Measurements from ENCODE around the gene URM1.

URM1 gene

DNA sequence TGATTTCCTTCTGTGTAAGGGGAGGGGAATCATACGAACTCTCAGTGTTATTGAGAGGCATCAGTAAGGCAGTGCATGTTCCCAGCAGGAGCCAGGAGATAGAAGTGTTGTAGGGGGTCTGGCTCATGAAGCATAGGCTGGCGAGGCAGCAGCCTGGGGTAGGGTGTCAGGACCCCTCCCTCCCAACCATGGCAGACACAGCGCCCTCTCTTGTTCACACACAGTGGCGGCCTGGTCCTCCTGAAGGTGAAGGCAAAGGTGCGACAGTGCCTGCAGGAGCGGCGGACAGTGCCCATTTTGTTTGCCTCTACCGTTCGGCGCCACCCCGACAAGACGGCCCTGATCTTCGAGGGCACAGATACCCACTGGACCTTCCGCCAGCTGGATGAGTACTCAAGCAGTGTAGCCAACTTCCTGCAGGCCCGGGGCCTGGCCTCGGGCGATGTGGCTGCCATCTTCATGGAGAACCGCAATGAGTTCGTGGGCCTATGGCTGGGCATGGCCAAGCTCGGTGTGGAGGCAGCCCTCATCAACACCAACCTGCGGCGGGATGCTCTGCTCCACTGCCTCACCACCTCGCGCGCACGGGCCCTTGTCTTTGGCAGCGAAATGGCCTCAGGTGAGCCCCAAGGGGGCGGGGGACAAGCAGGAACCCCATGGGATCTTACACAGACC is 26.1 kb upstream of the URM1 start:
- DNase-seq (ENCODE audit: low read depth in 3 of 3, low spot score in 1 of 3), result no peak

DNA sequence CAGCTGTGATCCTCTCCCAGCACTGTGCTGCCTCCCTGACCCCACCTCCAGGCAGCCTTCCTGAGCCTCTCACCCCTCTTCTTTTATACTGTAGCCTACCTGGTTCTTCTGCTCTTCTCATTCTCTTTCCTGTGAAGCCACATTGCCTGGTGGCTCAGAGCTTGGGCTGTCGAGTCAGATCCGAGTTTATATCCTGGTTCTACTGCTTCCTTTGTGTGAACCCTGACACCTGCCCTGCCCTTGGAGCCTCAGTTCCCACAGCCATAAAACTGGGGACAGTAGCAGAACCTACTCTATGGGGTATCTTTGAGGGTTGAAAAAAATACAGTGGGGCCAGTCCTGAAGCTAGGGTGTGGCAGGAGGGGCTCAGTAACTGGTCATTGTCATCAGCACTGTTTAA is 22.0 kb upstream of the URM1 start:
- no peak for DNase-seq (ENCODE audit: low read depth in 3 of 3, low spot score in 1 of 3)

DNA sequence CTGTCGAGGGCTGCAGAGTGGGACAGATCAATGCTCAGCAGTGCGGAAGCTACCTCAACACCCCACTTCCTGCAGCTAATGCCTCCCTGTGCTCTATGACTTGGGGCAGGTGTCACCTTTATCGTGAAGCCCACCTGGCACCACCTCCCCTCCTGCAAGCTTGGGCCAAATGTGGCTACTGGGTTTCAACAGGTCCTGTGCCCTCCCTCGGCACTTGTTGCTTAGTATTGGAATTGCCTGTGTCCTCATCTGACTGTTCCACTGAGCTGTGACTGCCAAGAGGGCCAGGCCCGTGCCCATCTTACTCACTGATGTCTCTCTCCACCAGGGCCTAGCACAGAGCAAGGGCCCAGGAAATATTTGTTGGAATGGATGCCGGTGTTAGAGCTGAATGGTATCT is 21.4 kb upstream of the URM1 start:
- DNase-seq (ENCODE audit: low read depth in 3 of 3, low spot score in 1 of 3), result no peak

DNA sequence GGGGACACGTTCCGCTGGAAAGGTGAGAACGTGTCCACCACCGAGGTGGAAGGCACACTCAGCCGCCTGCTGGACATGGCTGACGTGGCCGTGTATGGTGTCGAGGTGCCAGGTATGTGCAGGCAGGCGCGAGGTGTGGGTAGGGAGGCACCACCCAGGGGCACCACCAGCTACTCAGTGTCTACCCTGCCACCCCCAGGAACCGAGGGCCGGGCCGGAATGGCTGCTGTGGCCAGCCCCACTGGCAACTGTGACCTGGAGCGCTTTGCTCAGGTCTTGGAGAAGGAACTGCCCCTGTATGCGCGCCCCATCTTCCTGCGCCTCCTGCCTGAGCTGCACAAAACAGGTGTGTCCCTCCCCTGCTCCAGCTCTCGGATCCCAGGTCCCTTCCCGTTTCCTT is 15.7 kb upstream of the URM1 start:
- DNase-seq (ENCODE audit: low read depth in 3 of 3, low spot score in 1 of 3), result no peak

DNA sequence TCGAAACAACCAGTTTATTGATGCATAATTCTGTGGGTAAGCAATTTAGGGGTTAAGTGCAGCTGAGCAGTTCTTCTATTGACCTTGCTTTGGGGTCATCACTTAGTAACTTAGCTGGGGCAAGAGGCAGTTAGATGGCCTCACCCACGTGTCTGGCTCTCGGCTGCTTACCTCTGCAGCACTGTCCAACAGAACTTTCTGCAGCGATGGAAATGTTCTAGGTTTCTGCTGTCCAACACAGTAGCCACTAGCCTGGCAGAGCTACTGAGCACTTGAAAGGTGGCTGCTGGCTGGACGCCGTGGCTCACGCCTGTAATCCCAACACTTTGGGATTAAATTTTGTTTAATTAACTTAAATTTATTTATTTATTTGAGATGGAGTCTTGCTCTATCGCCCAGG is 13.1 kb upstream of the URM1 start:
- no peak for DNase-seq (ENCODE audit: low read depth in 3 of 3, low spot score in 1 of 3)

DNA sequence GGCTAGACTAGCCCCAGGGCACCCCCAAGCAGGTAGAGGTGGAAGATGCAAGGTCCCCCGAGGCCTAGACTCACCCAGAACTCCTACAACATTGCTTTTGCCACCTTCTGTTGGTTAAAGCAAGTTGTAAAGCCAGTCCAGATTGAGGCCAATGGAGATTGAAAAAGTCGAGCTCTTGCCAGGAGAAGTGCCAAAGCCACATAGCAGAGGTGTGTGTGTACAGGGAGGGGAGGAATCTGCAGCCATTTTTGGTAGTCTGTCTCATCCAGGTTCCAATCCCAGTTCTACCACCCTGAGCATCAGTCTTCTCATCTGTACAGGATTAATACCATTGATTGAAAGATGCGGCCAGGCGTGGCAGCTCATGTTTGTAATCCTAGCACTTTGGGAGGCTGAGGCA is 12.3 kb upstream of the URM1 start:
- DNase-seq (ENCODE audit: low read depth in 3 of 3, low spot score in 1 of 3), result no peak

- no peak for DNase-seq (ENCODE audit: low read depth in 3 of 3, low spot score in 1 of 3)
These were observed 10.3 kb upstream of the URM1 start for GRCh38 chr9:128360826-128361225.

- DNase-seq (ENCODE audit: low read depth in 3 of 3, low spot score in 1 of 3), result no peak
These were observed 9.7 kb upstream of the URM1 start for GRCh38 chr9:128361296-128361985.

GRCh38 chr9:128361986-128362646 is 9.1 kb upstream of the URM1 start:
- peak; percentile 30 to 45 (median 41) for DNase-seq (ENCODE audit: low read depth in 3 of 3, low spot score in 1 of 3)

DNA sequence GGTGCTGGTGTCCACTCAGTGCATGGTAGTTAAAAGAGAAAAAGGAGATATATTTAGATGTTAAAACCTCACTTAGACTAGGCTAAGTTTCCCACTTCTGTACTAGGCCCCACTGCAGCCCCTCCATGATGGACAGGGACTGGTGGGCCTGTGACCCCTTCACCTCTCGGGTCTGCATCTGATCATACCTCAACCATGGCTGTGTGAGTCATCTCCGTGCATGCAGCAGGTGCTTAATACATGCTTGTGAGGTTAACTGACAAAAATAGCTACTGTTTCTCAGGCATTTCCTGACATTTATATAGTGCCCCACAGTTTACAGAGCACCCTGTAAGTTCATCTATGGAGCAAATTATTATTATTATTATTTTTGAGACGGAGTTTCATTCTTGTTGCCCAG is 8.4 kb upstream of the URM1 start:
- no peak for DNase-seq (ENCODE audit: low read depth in 3 of 3, low spot score in 1 of 3)

DNA sequence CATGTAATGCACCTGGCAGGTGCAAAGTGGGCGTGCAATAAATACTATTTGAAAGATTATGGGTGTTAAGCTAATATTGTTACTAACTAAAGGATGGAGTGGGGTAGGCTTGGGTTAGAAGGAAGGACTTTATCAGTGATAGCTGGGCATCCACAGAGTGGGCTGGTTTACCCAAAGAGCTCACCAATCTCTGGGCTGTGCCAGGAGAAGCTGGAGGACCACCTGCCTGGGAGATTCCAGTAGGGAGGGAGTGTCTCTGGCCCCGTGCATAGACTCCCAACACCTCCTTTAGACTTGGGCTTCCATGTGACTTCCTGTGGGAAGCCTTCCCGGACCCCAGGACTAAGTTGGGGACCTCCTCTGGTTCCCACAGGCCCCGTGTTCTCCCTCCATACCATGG is 5.6 kb upstream of the URM1 start:
- no peak for DNase-seq (ENCODE audit: low read depth in 3 of 3, low spot score in 1 of 3)

DNA sequence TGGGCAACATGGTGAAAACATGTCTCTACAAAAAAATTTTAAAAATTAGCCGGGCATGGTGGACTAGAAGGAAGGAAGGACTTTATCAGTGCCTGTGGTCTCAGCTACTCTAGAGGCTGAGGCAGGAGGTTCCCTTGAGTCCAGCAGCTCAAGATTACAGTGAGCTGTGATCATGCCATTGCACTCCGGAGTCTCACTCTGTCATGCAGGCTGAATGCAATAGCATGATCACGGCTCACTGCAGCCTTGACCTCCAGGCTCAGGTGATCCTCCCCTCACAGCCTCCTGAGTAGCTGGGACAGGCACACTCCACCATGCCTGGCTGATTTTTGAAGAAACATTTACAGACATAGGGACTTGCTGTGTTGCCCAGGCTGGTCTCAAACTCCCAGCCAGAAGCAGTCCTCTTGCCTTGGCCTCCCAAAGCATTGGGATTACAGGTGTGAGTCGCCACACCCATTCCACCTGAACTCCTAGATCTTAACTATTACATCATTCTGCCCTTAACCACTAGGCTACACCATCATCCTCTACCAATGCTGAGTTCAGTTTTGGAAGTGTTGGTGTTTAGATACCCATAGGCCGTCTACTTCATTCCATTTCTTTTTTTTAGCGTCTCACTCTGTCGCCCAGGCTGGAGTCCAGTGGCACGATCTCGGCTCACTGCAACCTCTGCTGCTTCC is 2.0 kb upstream of the URM1 start:
- DNase-seq (ENCODE audit: low read depth in 3 of 3, low spot score in 1 of 3), result no peak

DNA sequence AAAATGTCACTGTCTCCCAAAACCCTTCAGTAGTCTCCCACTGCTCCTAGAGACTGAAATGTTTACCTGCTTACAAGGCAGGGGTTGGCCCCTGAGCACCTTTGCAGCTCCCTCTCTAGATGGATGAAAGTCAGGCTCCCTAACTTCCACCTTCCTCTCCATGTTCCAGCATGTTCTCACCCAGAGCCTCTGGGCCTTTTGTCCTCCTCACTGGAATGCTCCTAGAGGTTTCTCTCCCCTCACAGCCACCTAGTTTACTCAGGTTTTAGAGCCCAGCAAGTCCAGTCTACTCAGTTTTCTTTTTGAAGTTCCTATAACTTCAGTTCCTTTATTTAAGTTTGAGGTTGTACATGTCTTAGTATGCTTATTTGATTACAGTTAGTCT is 815 bp upstream of the URM1 start:
- DNase-seq (ENCODE audit: low read depth in 3 of 3, low spot score in 1 of 3), result no peak

GRCh38 chr9:128371630-128372117 is 500 bp downstream of the URM1 start:
- no peak for DNase-seq (ENCODE audit: low read depth in 3 of 3, low spot score in 1 of 3)

GRCh38 chr9:128372188-128372641 is 1.0 kb downstream of the URM1 start:
- no peak for DNase-seq (ENCODE audit: low read depth in 3 of 3, low spot score in 1 of 3)

DNA sequence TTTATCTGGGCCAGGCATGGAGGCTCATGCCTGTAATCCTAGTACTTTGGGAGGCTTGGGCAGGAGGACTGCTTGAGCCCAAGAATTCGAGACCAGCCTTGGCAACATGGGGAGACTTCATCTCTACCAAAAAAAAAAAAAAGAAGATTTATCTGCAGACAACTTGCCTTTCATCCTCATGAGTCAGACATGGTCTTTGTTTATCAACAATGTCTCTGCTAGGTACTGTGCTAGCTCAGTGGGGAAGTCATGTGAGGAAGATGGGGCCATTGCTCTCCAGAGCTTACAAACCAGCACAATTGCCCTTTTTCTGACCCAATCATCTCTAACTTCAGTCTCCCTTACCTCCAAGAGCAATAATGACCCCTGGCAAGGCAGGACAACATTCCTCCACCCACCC is 1.6 kb downstream of the URM1 start:
- DNase-seq (ENCODE audit: low read depth in 3 of 3, low spot score in 1 of 3), result no peak

GRCh38 chr9:128374221-128374675 is 3.1 kb downstream of the URM1 start:
- no peak for DNase-seq (ENCODE audit: low read depth in 3 of 3, low spot score in 1 of 3)

DNA sequence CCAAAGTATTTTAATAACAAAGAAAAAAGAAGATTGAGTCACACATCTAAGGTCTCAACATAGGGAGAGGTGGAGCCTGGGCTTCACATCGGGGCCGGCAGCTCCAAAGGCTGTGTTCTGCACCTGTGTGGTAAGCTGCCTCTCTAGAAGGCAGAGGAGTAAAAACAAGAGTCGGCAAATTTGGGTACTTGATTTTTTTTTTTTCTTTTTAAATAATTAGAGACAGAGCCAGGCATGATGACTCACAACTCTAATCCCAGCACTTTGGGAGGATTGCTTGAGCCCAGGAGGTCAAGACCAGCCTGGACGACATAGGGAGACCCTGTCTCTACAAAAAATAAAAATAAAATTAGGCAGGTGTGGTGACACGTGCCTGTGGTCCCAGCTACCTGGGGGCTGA is 4.7 kb downstream of the URM1 start:
- DNase-seq (ENCODE audit: low read depth in 3 of 3, low spot score in 1 of 3), result no peak

GRCh38 chr9:128382261-128382660 is 11.1 kb downstream of the URM1 start:
- no peak for DNase-seq (ENCODE audit: low read depth in 3 of 3, low spot score in 1 of 3)

DNA sequence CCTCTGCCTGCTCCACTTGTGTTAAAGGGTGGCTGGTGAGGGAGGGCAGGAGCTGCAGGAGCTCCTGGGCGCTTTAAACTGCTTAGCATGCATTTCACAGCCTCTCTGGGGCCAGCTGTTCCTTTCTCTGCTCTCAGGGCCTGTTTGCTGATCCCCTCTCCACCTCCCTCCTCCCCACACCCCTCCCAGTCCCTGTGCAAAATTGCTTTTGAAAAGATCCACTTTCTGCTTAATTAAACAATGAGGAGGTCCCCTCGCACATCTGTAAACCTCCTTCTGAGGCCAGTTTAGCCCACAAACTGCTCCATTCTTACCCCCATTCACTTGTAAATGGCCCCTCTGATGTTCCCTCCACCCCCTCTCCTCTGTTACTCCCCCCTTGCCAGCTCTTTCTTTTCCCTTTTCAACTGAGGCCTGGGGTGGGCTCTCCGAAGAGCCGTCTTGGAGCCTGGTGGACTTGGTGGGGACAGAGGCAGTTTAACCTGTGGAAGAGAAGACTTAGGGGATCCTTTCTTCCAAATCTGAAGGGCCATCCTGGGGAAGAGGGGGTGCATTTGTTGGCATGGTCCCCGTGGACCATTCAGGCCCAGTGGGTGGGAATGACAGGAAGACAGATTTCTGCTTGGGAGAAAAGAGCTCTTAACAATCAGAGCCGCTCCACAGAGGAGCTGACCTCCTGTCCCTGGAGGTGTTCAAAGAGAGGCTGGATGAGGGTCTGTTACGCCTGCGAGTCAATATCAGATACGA is 12.0 kb downstream of the URM1 start:
- no peak for DNase-seq (ENCODE audit: low read depth in 3 of 3, low spot score in 1 of 3)

- no peak for DNase-seq (ENCODE audit: low read depth in 3 of 3, low spot score in 1 of 3)
These were observed 12.6 kb downstream of the URM1 start for GRCh38 chr9:128383791-128384190.

Data from stimulated activated CD4-positive, alpha-beta T cell treated with anti-CD3 and anti-CD28 coated beads, TNF-alpha, amount 100 ng/mL, for 1 hour (primary cell).